HUES64 (cell line): ENCODE measurements around the gene CXCL6.

Source experiments
- H3K27ac ChIP-seq: 2 replicates; pipeline ENCODE4 v1.7.0; 2013; ENCODE audit warnings: low read depth, low read length, inconsistent platforms
- H3K27me3 ChIP-seq: 2 replicates; pipeline ENCODE4 v1.6.1; 2013; ENCODE audit warnings: mild to moderate bottlenecking, low read length; ENCODE audit not compliant: insufficient read depth
- H3K36me3 ChIP-seq: 2 replicates; pipeline ENCODE4 v1.6.1; 2013; ENCODE audit warnings: mild to moderate bottlenecking, low read length; ENCODE audit not compliant: insufficient read depth
- H3K4me1 ChIP-seq: 2 replicates; pipeline ENCODE4 v1.6.1; 2013; ENCODE audit warnings: mild to moderate bottlenecking, low read length, moderate library complexity; ENCODE audit not compliant: insufficient read depth
- H3K4me3 ChIP-seq: 2 replicates; pipeline ENCODE4 v1.5.1; 2013; ENCODE audit warnings: mild to moderate bottlenecking, low read length, moderate library complexity
- H3K9ac ChIP-seq: 2 replicates; pipeline ENCODE4 v1.6.1; 2013; ENCODE audit warnings: mild to moderate bottlenecking, low read depth, low read length
- H3K9me3 ChIP-seq: 2 replicates; pipeline ENCODE4 v1.6.1; 2013; ENCODE audit warnings: low read depth, low read length; ENCODE audit not compliant: insufficient read depth
- WGBS: fragments of 150-250, 120-280 bp; methylation state at CpG from one replicate; pipeline ENCODE4 v1.1.7; 2013; ENCODE audit warnings: missing lambda C conversion rate; 5-methylcytosine and 5-hydroxymethylcytosine counted together

CXCL6 gene

DNA sequence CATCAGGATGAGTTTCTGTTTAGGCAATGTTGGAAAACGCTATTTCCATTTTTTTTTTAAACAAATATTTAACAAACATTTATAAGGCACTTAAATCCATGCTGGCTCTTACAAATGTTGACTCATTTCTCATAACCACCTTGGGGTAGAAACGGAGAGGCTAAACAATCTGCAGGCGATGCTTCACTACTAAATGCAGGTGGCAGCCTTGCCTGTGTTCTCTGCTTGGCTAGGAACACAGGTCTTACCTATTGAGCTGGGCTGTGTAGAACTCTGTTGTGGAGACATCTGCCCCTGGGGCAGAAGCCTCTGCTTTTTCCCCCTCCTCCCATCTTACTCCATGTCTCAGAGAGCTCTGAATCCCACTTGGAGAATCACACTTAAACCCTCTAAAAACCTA lies 31.3 kb downstream of the CXCL6 start:
- 90% methylated on average over 3 of the region's 3 CpGs for WGBS
- Histone ChIP-seq H3K9ac (no peak overlapping the region), H3K9me3 (no peaks in the 10 kb centered on the region), H3K4me1 (peaks cover 5% of the 10 kb centered on the region; the same call in 1 of the 2 replicates), H3K27me3 (peaks cover 31% of the 10 kb centered on the region), H3K4me3 (no peak overlapping the region), H3K27ac (no peak overlapping the region), H3K36me3 (no peaks in the 10 kb centered on the region)

DNA sequence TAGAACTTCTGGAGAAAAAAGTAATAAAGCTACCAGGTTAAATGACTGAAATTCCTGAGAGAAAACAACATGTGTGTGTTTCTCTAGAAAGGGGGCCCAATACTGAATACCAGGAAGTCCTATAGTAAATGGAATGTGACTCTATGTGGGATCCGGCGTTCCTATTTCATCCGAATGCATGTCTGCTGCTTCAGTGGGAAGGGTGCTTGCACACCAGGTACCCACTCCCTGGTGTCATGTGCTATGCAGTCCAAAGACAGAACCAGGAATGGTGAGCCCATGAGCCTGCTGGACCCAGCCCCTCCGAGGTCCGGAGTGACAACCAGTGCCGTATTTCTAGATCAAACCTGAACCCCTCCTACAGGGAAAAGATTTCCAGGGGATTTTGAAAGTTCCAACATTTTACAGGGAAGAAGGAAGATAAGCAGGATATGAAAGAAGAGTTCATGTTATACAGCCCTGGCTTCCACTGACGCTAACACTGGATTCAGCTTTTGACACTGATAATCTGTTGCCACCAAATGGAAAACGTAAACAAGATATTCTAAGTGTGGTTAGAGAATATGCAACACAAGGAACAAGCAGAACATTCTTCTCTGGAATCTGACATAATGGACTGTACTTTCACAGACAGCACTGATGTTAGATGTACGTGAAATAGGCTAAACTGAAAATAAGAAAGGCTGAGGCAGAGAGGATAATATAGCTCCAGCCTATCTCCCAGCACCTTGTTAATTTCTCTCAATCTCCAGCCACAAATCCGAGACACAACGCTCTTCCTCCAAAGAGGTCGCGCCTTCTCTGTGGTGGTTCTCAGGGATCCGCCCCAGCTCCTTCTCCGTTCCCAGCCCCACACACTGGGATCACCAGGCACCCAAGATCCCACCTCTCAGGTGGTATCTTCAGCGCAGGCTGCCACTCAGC lies 32.0 kb downstream of the CXCL6 start:
- peak overlapping the region; percentile 53; the same call in 1 of the 2 replicates for H3K9ac ChIP-seq
- 52% methylated on average over 15 of the region's 16 CpGs for WGBS
- H3K4me3 ChIP-seq: peak overlapping the region; percentile 66

DNA sequence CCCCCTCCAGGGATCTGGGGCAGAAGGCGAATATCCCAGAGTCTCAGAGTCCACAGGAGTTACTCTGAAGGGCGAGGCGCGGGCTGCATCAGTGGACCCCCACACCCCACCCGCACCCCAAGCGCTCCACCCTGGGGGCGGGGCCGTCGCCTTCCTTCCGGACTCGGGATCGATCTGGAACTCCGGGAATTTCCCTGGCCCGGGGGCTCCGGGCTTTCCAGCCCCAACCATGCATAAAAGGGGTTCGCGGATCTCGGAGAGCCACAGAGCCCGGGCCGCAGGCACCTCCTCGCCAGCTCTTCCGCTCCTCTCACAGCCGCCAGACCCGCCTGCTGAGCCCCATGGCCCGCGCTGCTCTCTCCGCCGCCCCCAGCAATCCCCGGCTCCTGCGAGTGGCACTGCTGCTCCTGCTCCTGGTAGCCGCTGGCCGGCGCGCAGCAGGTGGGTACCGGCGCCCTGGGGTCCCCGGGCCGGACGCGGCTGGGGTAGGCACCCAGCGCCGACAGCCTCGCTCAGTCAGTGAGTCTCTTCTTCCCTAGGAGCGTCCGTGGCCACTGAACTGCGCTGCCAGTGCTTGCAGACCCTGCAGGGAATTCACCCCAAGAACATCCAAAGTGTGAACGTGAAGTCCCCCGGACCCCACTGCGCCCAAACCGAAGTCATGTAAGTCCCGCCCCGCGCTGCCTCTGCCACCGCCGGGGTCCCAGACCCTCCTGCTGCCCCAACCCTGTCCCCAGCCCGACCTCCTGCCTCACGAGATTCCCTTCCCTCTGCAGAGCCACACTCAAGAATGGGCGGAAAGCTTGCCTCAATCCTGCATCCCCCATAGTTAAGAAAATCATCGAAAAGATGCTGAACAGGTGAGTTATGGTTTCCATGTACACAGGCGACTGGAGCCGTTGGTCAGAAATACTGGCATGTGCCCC lies 32.9 kb downstream of the CXCL6 start, which contains the start of gene CXCL1:
TSS of gene CXCL1 (plus strand) at position 264 of the 926 bp plus-strand sequence. CDS start at position 342, 78 bp downstream.
- Histone ChIP-seq H3K9ac (peak within 1 kb of the TSS; percentile 53), H3K9me3 (no peaks in the 10 kb centered on the region), H3K36me3 (no peaks in the 10 kb centered on the region), H3K4me3 (peak within 1 kb of the TSS; percentile 66), H3K27ac (no peak within 1 kb of the TSS), H3K4me1 (peaks cover 5% of the 10 kb centered on the region; the same call in 1 of the 2 replicates), H3K27me3 (peaks cover 31% of the 10 kb centered on the region)
- 7% methylated on average over 61 of the region's 61 CpGs for WGBS

More for the DNA sequence above, 32.0 kb downstream of the CXCL6 start:
- Histone ChIP-seq H3K36me3 (no peaks in the 10 kb centered on the region), H3K27me3 (peaks cover 31% of the 10 kb centered on the region), H3K27ac (no peak overlapping the region), H3K4me1 (peaks cover 5% of the 10 kb centered on the region; the same call in 1 of the 2 replicates), H3K9me3 (no peaks in the 10 kb centered on the region)

DNA sequence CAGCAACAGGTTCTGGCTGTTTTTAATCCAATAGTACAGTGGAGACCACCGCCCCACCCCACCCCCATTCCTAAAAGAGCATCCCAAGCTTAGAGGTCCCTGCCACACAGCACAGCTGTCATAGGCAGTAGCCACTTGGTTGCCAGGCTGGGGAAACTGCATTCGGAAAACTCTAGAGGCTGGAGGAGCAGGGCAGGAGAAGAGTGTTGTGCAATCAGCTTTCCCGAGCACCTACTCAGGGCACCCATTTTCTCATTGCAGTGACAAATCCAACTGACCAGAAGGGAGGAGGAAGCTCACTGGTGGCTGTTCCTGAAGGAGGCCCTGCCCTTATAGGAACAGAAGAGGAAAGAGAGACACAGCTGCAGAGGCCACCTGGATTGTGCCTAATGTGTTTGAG lies 33.8 kb downstream of the CXCL6 start:
- Histone ChIP-seq H3K4me3 (peak overlapping the region; percentile 66; the same call in 1 of the 2 replicates), H3K36me3 (no peaks in the 10 kb centered on the region), H3K9ac (no peak overlapping the region), H3K4me1 (peaks cover 5% of the 10 kb centered on the region; the same call in 1 of the 2 replicates), H3K27me3 (peaks cover 31% of the 10 kb centered on the region), H3K27ac (no peak overlapping the region), H3K9me3 (no peaks in the 10 kb centered on the region)
- WGBS: 81% methylated on average over 3 of the region's 3 CpGs

DNA sequence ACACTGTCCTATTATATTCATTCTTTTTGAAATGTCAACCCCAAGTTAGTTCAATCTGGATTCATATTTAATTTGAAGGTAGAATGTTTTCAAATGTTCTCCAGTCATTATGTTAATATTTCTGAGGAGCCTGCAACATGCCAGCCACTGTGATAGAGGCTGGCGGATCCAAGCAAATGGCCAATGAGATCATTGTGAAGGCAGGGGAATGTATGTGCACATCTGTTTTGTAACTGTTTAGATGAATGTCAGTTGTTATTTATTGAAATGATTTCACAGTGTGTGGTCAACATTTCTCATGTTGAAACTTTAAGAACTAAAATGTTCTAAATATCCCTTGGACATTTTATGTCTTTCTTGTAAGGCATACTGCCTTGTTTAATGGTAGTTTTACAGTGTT lies 34.3 kb downstream of the CXCL6 start:
- H3K27ac ChIP-seq: no peak overlapping the region
- no peaks in the 10 kb centered on the region for H3K36me3 ChIP-seq
- WGBS: 95% methylated on average over 1 of the region's 1 CpG
- no peaks in the 10 kb centered on the region for H3K9me3 ChIP-seq
- H3K4me1 ChIP-seq: peaks cover 5% of the 10 kb centered on the region; the same call in 1 of the 2 replicates
- no peak overlapping the region for H3K4me3 ChIP-seq
- H3K27me3 ChIP-seq: peaks cover 31% of the 10 kb centered on the region
- H3K9ac ChIP-seq: no peak overlapping the region

DNA sequence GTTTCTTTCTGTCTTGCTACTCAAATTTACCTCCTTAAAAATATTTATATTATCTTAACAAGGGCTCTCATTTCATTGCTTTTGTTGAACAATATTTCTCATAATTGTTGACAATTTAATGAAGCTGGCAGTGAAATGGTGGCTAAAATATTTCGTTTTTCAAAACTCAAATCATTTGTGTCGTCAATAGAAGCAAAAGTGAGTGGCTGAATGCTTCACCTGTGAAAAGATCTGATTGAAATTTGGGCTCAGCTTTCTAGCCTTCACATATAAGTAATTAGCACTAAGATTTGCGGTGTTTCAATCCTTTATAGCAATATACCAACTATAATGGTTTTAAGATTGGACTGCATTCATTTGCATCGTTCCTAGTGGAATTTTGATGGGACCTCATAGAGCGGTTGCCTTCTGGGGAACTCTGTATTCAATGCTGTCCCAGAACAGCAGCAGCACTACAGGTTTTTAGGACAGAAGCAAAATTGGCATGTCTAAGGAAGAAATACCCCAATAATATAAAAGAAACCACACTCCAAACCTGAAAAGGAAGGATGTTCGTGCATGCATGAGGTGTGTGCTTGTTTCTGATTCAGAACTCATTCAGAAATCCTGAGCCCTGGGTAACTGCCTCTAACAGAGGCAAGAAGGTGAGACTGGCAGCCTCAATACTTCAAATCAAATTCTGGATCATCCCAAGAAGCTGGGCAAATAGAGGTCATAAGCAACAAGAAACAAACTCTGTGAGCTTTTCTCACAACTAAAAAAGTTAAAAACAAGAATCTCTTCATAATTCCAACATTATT lies 35.2 kb downstream of the CXCL6 start:
- peaks cover 31% of the 10 kb centered on the region for H3K27me3 ChIP-seq
- peaks cover 5% of the 10 kb centered on the region; the same call in 1 of the 2 replicates for H3K4me1 ChIP-seq
- H3K9ac ChIP-seq: no peak overlapping the region
- H3K9me3 ChIP-seq: no peaks in the 10 kb centered on the region
- WGBS: 92% methylated on average over 6 of the region's 6 CpGs
- H3K4me3 ChIP-seq: no peak overlapping the region
- H3K27ac ChIP-seq: no peak overlapping the region
- H3K36me3 ChIP-seq: no peaks in the 10 kb centered on the region

DNA sequence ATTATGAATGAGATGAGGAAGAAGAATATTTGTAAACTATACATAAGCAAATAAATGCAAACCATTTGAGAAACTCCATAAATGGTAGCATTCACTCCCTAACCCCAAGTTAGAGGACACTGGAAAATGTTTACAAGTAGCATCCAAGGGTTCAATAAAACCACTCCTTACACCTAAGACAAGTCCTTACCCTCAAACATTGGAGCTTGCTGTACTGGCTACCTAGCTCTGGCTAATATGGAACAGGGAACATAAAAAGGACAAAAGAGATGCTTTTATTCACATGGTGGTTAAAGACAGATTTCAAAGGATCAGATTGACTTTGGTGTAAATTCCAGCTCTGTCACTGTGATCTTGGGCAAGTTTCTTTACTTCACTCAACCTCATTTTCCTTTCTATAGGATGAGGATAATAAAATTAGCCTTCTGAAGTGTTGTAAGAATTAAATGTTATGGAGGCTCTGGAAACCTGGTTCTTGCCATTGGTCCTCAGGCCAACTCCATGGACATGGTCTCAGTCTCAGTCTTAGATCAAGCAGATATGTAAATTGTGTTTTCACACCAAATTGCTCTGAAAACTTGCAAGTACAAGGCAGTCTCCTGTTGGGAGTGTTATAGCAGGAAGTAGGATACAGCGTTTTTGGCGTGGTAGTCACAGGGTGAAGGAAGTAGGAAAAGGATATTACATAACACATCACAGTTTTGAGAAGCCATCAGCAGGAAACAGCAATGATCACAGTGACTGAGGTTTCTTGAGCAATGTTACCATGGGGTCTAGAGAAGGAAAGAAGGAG lies 36.0 kb downstream of the CXCL6 start:
- Histone ChIP-seq H3K36me3 (no peaks in the 10 kb centered on the region), H3K9me3 (no peaks in the 10 kb centered on the region), H3K4me3 (no peak overlapping the region), H3K4me1 (peaks cover 5% of the 10 kb centered on the region; the same call in 1 of the 2 replicates), H3K27ac (no peak overlapping the region), H3K27me3 (peaks cover 31% of the 10 kb centered on the region), H3K9ac (no peak overlapping the region)
- WGBS: 90% methylated on average over 2 of the region's 2 CpGs

DNA sequence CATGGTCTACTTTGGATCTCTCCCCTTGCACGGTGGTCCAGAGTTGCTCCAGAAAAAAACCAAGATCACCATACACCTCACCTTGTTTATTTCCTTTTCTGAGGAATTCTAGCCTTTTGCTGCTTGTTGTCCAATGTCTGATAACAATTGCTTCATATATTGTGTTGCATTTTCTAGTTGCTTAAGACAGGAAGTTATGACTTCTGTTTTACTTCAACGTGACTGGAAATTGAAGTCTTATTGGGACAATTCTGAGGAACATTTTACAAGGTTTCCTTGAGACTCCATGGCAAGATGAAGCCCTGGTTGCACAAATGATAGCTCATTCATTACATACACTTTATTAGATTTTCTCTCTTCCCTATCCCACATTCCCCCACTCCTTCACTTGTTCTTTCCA lies 37.9 kb downstream of the CXCL6 start:
- Histone ChIP-seq H3K9ac (no peak overlapping the region), H3K36me3 (no peaks in the 10 kb centered on the region), H3K27ac (no peak overlapping the region), H3K9me3 (no peaks in the 10 kb centered on the region), H3K4me1 (no peaks in the 10 kb centered on the region), H3K27me3 (peaks cover 14% of the 10 kb centered on the region), H3K4me3 (no peak overlapping the region)
- 94% methylated on average over 2 of the region's 2 CpGs for WGBS

DNA sequence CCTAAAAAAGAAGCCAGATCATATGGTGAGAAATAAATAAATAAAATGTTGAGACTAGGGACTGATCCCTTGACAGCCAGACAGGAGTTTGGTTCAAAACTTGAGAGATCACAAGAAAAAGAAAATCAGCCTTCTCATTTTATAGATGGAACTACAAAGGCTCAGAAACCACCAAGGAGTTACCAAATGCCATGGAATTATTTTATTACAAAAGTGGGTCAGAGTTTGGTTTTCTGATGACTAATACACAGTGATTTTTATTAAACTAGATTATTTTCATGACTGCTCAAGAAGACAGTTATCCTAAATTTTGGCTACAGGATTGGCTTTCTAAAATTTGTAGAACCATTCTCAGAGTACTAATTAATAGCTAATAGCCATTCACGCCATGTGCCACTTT lies 38.9 kb downstream of the CXCL6 start:
- Histone ChIP-seq H3K4me1 (no peaks in the 10 kb centered on the region), H3K9ac (no peak overlapping the region), H3K27ac (no peak overlapping the region), H3K36me3 (no peaks in the 10 kb centered on the region), H3K9me3 (no peaks in the 10 kb centered on the region), H3K27me3 (peaks cover 4% of the 10 kb centered on the region), H3K4me3 (no peak overlapping the region)
- WGBS: no CpG with 5 or more reads among the region's 1 CpG

DNA sequence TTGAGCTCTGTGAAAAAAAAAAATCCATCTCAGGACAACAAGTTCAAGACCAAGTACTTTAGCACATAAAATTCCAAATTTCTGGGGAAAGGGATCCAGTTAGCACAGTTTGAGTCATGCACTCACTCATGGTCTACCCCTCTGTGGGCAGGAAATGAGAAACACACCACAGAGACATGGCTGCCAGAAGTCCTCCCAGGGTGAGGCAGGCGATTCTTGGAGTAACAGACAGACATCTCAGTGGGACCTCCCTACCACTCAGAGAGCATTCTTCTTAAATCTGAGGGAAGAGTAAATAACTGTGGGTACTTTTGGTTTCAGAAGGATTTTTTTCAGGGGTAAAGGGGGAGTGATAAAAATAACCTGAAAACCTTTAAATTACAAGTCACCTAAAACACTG lies 46.8 kb downstream of the CXCL6 start:
- Histone ChIP-seq H3K9me3 (no peaks in the 10 kb centered on the region), H3K4me3 (no peak overlapping the region), H3K36me3 (no peaks in the 10 kb centered on the region), H3K27me3 (no peaks in the 10 kb centered on the region), H3K4me1 (no peaks in the 10 kb centered on the region), H3K27ac (no peak overlapping the region), H3K9ac (no peak overlapping the region)
- 86% methylated on average over 1 of the region's 1 CpG for WGBS
